ENCODE results near the gene XRCC4.
"Not testable (repeated sequence)": the region's sequence is repeated elsewhere in the genome, so short reads cannot be mapped to it uniquely, and the experiment has no call there.

The XRCC4 gene

GRCh38 chr5:83348281-83348780 is 271.0 kb downstream of the XRCC4 start:
- no peak for DNase-seq (ENCODE audit: low spot score)

- no peak for DNase-seq (ENCODE audit: low spot score)
Observed at GRCh38 chr5:83353231-83353630, 275.9 kb downstream of the XRCC4 start.

DNA sequence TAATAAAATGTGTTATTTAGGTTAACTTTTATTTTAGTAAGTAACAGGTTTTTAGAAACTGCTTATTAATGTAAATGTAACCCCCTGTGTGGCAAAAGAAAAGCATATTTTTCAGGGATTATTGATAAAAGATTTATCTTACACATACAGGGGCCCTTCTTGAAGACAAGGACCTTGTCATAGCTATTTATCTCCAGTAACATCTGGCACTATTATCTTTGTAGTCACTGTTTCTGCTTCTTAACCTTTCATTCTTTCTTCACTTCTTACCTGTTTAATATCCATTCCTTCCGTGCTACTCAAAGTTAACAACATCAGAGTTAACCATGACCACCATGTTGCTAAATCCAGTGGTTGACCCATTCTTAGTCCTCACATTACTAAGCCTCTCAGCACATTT is 276.4 kb downstream of the XRCC4 start:
- DNase-seq (ENCODE audit: low spot score), result no peak

GRCh38 chr5:83354958-83355357 is 277.6 kb downstream of the XRCC4 start:
- no peak for DNase-seq (ENCODE audit: low spot score)

DNA sequence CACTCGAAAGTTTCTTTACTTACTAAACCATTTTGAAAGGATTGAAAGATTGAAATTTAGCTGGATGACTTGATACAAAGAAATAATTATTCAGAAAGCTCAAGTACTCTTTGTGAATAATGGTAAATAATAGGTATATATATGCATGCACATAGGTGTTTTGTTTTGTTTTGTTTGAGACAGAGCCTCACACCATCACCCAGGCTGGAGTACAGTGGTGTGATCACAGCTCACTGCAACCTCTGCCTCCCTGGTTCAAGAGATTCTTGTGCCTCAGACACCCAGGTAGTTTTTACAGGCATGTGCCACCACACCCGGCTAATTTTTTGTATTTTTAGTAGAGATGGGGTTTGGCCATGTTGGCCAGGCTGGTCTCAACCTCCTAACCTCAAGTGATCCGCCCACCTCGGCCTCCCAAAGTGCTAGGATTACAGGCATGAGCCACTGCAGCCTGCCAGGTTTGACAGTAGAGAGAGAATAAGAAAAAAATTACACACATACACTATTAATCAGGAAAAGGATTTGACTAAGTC is 278.2 kb downstream of the XRCC4 start:
- DNase-seq (ENCODE audit: low spot score), result not testable (repeated sequence)

- DNase-seq (ENCODE audit: low spot score), result no peak
Observed at GRCh38 chr5:83357621-83358231, 280.4 kb downstream of the XRCC4 start.

- DNase-seq (ENCODE audit: low spot score), result no peak
Observed at GRCh38 chr5:83360573-83360972, 283.2 kb downstream of the XRCC4 start.

GRCh38 chr5:83362526-83362925 is 285.2 kb downstream of the XRCC4 start:
- no peak for DNase-seq (ENCODE audit: low spot score)

DNA sequence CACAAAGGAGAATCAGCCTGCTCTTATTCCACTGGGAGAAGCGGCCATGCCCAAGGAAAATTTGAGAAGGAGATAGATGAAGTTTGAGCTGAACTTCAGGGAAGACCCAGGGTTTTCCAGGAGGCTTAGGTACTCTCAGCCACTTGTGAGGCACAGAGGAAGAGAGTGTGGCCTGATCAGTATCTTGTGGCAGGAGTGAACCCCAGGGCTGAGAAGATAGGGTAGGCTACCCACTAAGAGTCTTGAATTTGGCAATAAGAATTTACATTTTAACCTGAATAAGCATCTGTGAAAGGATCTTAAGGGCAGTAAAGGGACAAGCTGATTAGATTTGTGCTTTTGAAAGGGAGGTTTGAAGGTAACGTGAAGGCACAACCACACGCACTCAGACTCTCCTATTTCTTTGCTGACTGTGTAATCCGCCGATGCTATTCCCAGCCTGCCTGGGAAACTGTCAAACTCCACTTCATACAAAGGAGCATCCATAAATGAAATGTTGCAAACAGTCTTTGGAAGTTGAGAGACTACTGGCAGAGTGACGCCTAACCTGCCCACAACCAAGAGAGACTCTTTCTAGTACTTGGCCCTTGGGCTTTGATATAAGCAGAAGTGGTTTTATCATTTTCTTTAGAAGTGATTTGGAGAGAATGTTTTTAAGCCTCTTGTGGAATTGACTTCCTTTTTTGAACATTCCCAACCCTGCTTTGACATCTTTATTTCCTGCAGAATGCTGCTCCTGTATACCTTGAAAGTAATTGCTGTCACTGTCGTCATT is 286.0 kb downstream of the XRCC4 start:
- DNase-seq (ENCODE audit: low spot score), result no peak

DNA sequence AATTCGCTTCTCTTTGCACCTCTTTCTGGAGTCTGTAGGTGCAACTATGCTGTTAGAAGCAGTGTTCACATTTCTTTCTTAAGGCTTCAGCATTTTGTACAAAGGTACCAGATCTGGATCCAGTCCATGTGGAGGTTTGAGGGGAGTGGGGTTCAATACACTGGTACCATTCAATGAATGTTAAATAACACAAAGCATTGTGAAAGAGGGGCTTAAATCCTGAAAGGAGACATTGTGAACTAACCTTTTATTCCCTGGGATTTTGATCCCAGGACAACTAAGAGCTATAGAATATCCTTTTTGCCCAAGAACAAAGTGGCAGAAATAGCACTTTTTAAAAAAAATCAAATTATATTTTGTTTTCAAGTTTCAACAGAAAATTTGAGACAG is 286.5 kb downstream of the XRCC4 start:
- no peak for DNase-seq (ENCODE audit: low spot score)

DNA sequence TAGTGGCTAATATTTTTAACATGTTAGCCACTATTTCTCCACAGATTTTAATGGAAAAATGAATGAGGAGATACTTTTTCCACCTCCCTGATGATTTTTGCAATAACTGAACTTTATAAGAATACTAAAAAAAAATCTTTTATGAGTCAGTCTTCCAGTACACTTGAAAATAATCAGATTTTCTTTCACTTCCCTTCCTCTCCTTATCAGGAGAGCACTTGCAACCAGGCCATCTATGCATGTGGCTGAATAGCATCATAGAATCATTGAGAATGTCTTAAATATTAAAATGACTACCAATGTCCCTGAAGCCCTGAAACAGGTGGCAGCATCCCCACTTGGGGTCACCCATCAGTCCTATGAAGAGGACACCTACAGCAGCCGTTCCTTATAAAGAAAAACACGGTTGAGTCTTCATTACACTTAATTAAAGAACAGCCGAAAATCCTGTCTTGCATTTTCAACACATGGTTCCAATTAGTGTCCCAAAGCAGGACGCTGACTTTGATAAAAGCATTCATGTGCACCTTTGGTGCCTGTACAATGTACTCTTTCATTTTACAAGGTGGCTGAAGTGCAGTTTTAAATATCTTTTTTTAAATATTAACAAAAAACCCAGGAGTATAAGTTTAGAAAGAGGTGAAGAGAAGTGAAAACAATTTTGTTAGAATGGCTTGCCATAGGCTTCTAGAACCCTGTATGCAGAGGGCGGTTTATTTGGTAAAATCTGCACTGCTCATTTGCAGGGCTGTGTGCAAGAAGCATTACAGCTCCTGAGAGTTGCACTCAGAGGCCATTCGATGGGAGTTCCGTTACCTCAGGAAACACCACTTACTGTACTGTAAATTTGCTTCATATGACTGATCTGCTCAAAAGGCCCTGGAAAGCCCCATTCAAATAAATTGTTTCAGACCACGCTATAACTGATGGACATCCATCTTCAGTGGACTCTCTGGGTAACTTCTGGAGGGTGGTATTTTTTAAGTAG is 287.3 kb downstream of the XRCC4 start:
- DNase-seq (ENCODE audit: low spot score), result no peak

GRCh38 chr5:83368319-83368718 is 291.0 kb downstream of the XRCC4 start:
- peak; percentile 20 for DNase-seq (ENCODE audit: low spot score)

DNA sequence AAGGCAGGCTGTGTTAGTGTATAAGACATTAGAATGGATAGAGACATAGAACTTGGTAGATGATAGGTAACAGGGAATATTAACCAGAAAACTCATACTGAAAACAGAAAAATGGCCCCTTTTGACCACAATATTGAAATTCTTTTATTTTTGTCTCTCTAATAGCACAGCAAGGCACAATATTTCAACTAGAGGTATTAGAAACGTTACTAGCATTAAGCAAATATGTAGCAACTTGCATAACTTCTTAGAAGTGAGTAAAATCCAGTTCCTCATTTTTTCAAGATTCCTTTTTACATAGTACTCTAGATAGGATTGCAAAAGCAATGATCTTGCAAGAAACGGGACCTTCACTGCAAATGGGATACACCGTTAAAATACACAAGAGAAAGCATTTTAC is 291.5 kb downstream of the XRCC4 start:
- DNase-seq (ENCODE audit: low spot score), result no peak

DNA sequence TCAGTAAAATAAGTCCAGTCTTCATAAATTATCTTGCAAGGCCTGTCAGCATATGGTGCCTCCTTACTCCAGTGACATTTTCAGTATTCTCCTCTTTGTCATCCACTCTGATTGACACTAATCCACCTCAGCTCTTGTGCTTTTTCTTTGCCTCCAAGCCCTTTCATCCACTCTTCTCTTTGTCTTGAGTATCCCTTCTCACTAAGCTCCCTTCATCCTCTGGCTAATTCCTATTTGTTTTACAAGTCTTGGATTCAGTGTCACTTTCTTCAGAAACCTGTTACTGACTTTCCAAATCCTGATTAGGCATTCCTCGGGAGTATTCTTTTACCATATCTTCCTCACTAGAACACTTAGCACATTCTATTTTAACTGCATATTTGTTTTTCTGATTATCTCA is 293.6 kb downstream of the XRCC4 start:
- no peak for DNase-seq (ENCODE audit: low spot score)

GRCh38 chr5:83371726-83372125 is 294.4 kb downstream of the XRCC4 start:
- no peak for DNase-seq (ENCODE audit: low spot score)

GRCh38 chr5:83374547-83374946 is 297.2 kb downstream of the XRCC4 start:
- no peak for DNase-seq (ENCODE audit: low spot score)

DNA sequence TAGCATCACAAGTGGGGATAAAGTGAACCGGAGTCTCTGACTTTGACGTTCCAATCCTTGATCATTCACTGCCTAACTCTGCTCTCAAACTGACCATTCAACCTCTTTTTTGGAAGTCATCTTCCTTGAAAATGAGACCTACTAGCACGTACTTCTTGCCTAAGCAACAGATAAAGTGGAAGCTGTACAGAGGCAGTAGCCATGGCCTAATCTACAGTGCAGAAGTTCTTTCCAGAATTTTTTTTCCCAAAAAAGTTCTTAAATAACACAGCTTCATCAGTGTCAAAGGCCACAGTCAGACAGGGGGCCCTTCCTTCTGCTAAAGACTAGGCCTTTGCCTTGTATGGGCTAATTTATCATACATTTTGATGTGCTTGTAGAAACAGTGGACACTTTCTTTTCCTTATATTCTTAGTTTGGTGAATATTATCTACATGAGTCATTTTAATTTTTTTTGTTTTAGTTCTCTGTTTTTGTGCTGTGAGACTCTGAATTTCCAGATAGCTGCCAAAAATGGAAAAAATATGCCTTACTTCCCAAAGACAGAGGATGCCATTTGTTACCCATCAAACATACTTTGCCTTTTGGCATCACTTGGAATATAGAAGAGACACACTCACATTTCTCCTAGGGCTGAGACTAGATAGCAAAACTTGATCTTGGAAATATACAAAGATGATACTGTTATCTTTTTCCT is 297.9 kb downstream of the XRCC4 start:
- DNase-seq (ENCODE audit: low spot score), result peak; percentile 14

DNA sequence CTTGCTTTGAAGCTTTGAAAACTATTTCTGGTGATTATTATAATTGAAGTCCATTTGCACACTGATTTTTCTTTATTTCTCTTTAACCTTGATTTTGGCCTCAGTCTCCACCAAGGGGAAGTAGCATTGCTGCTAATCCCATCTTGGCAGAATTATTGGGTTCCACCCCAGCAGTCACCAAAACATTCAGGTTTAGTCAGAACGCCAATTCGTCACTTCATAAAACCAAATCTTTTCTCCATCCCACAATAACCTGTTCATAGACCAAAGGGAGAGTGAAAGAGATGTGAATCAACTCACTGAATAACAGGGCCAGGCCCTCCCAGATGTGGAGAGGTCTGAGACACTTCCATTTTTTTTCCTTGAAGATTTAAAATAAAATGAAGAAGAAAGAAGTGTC is 299.1 kb downstream of the XRCC4 start:
- DNase-seq (ENCODE audit: low spot score), result no peak

DNA sequence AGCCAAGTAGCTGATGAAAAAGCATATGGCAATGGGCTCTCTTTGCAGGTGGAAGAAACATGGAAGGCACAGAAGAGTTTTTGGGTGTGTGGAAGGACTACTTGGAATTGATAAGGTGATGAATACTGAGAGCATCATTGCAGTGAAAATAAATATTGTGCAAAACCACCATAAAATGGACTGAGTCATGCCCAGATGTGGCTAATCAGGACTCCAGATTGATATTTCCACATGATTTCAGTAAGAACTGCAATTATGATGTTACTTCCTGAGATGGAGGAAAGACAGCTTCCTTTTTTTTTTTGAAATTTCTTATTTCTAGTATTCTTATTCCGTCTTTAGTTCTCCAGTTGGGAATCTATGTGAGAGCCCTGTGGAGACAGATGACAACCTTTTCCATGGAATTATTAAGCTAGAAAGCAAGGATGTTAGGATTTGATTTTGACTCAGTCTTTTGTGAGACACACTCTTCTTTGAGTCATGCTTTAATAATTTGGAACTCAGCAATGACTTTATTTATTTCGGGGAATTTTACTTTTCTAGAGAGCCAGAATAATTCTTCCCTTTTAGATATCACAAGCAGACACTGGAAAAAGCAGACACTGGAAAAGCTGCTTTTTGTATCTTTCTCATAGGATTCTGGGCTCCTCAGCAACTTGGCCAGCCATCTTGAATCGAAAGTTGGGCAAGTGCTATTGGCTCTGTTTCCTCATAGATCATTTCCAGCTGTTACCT is 300.0 kb downstream of the XRCC4 start:
- DNase-seq (ENCODE audit: low spot score), result peak; percentile 50

- no peak for DNase-seq (ENCODE audit: low spot score)
Observed at GRCh38 chr5:83378624-83379289, 301.4 kb downstream of the XRCC4 start.

Measured in GM03348 (cell line).